Stimulated activated naive CD8-positive, alpha-beta T cell treated with anti-CD3 and anti-CD28 coated beads, Interleukin-15, Interleukin-2, amounts not matched to agents 100 U/mL and 50 U/mL, for 24 hours (primary cell): Measurements from ENCODE around the gene C7orf25.

ENCODE experiments used
- ATAC-seq: fragments of 150-1000 bp; cut with Tn5 transposase; one replicate; pipeline ENCODE4 v1.10.0; 2021
- DNase-seq: peaks from one replicate; pipeline ENCODE4 v3.0.0; 2021

The C7orf25 gene

GRCh38 chr7:42877862-42878261, 34.0 kb downstream of the C7orf25 start:
- DNase-seq (no peak), ATAC-seq (no peak)

- peak; percentile 73 for DNase-seq
- no peak for ATAC-seq
Measured at GRCh38 chr7:42876182-42877068, 35.4 kb downstream of the C7orf25 start.

- ATAC-seq (peak; percentile 99), DNase-seq (peak; percentile 50)
Measured at GRCh38 chr7:42869131-42870020, 42.5 kb downstream of the C7orf25 start.

GRCh38 chr7:42868480-42868879, 43.4 kb downstream of the C7orf25 start:
- ATAC-seq (no peak), DNase-seq (no peak)
